Right atrium auricular region (tissue), 2 donors: Measurements from ENCODE around the gene HEBP1. TPM values are rescaled to one million over a fixed set of nuclear protein-coding genes. Genes with fewer than 3 reads are reported as not detected.

Experiments
- DNase-seq: peaks from one replicate; pipeline ENCODE4 v3.0.0-alpha.2; 2019; ENCODE audit warnings: low spot score
- H3K27ac ChIP-seq, 2 donors: fragments of 200-600 bp; sonication (generic); 1 replicate in 1 of 2; 2 replicates in 1 of 2; pipeline ENCODE4 v1.5.1; 2016 to 2019
- H3K27me3 ChIP-seq, 2 donors: fragments of 200-600 bp; sonication (generic); one replicate each; pipeline versions ENCODE4 v1.5.1 to v1.6.0; 2017 to 2019
- H3K36me3 ChIP-seq: fragments of 200-600 bp; sonication (generic); one replicate; pipeline ENCODE4 v1.5.1; 2016
- H3K4me1 ChIP-seq, 2 donors: fragments of 200-600 bp; sonication (generic); one replicate each; pipeline versions ENCODE4 v1.5.1 to v1.6.0; 2017 to 2019
- H3K4me3 ChIP-seq, 2 donors: fragments of 200-600 bp; sonication (generic); 1 replicate in 1 of 2; 2 replicates in 1 of 2; pipeline ENCODE4 v1.5.1; 2017 to 2019; ENCODE audit warnings: mild to moderate bottlenecking in 1 of 2, moderate library complexity in 1 of 2
- H3K9me3 ChIP-seq, 2 donors: fragments of 200-600 bp; sonication (generic); one replicate each; pipeline ENCODE4 v1.5.1; 2019
- CTCF ChIP-seq, 2 donors: fragments of 200-600 bp; sonication (generic); IDR thresholded peaks; one replicate each; pipeline ENCODE4 v1.5.1; 2019; ENCODE audit warnings: antibody characterized with exemption in 2 of 2
- total RNA-seq, 2 donors: library from RNA; depleted of rRNA; stranded (reverse); fragments of >200 nt; gene quantifications; one replicate each; pipeline ENCODE4 v1.1.0, GENCODE V29; 2016

HEBP1 gene
- total RNA-seq, 2 donors from 2014 or later, result 29.4 to 30.0 TPM

DNA sequence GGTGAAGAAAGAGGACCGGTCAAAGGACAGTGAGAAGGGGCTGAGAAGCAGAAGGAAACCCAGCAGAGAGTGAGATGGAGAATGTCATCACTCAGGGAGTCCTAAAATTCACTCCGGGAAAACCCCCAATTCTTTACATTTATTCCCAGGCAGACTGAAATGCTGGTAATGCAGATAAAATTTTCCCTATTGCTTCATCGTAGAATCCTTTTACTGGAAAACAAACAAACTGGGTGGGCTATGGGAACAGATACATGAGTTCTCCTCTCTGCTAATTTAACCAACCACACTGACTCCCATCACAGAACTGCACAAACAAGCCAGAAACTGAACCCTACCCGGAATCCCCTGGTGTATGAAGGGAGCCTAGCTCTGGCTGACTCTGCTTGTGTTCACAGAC, 20.9 kb downstream of the HEBP1 start:
- no peak for DNase-seq
- Histone ChIP-seq H3K9me3 (no peaks in the 10 kb centered on the region), H3K4me3 (no peak overlapping the region), H3K4me1 (peaks cover 0 to 13% of the 10 kb centered on the region in 2 donors), H3K36me3 (peaks cover 36% of the 10 kb centered on the region), H3K27ac (peak overlapping the region; percentile 46 to 66), H3K27me3 (no peaks in the 10 kb centered on the region)
- TF ChIP-seq CTCF (IDR thresholded peaks at IDR 0.05), result no peak

DNA sequence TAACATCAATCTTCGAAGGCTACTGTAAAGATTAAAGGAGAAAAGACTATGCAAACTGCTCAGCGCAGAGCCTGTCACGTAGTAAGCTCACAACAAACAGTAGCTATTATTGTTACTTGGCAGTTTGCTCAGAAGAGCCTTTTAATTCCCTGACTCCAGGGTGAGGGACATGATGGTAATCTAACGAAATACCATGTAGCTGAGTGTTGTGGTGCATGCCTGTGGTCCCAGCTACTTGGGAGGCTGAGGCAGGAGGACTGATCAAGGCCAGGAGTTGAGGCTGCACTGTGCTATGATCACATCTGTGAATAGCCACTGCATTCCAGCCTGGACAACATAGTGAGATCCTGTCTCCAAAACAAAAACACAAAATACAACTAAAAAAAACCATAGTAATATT, 22.8 kb downstream of the HEBP1 start:
- DNase-seq, result no peak
- Histone ChIP-seq H3K27me3 (no peaks in the 10 kb centered on the region), H3K4me3 (no peak overlapping the region), H3K4me1 (peaks cover 0 to 13% of the 10 kb centered on the region in 2 donors), H3K27ac (peak overlapping the region; percentile 54 to 70), H3K36me3 (peaks cover 53% of the 10 kb centered on the region), H3K9me3 (peaks cover 0 to 15% of the 10 kb centered on the region in 2 donors)
- no peak for TF ChIP-seq CTCF (IDR thresholded peaks at IDR 0.05)

- Histone ChIP-seq H3K9me3 (peaks cover 0 to 16% of the 10 kb centered on the region in 2 donors), H3K4me1 (peaks cover 0 to 13% of the 10 kb centered on the region in 2 donors), H3K27me3 (no peaks in the 10 kb centered on the region), H3K36me3 (peaks cover 53% of the 10 kb centered on the region), H3K4me3 (no peak overlapping the region), H3K27ac (peak overlapping the region; percentile 54 to 70)
- TF ChIP-seq CTCF (IDR thresholded peaks at IDR 0.05), result no peak
- DNase-seq, result no peak
Observed at GRCh38 chr12:12976366-12976765, 23.7 kb downstream of the HEBP1 start.

DNA sequence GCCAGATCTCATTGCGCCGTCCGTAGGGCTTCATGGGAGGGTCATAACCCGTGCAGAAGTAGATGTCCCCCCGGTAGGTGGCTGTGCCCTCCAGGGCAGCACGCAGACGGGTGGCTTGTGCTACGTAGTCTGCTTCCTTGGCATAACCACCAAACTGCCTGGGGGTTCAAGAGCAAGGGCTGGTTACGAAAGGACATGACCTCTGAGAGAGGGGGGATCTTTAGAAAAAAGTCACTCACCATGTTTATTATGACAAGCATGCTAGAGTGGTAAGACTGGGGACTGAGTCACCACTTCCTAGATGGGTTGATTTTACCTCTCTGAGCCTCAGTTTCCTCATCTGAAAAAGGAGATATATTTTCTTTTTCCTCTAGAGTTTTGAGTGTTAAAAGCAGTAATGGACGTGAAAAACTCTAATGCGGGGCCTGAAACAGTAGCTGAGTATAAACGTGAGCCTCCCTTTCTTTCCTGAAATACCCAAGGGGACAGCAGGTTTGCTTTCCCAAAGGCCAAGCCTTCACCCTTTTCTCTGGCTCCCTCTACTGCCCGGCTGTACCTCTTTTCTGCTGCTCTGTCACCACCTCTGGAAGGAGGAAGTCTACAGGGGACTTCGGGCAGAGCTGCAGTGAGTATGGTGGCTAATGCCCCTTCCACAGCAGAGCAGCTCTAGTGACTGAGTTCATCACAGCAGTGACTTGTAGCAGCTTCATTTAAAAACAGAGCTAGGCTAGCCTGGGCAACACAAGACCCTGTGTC, 24.6 kb downstream of the HEBP1 start:
- H3K27ac ChIP-seq, result peak overlapping the region; percentile 32 to 70
- peaks cover 0 to 13% of the 10 kb centered on the region in 2 donors for H3K4me1 ChIP-seq
- no peak for DNase-seq
- no peak for TF ChIP-seq CTCF (IDR thresholded peaks at IDR 0.05)
- no peak overlapping the region for H3K4me3 ChIP-seq
- peaks cover 48% of the 10 kb centered on the region for H3K36me3 ChIP-seq
- H3K9me3 ChIP-seq, result peaks cover 0 to 16% of the 10 kb centered on the region in 2 donors
- H3K27me3 ChIP-seq, result no peaks in the 10 kb centered on the region

DNA sequence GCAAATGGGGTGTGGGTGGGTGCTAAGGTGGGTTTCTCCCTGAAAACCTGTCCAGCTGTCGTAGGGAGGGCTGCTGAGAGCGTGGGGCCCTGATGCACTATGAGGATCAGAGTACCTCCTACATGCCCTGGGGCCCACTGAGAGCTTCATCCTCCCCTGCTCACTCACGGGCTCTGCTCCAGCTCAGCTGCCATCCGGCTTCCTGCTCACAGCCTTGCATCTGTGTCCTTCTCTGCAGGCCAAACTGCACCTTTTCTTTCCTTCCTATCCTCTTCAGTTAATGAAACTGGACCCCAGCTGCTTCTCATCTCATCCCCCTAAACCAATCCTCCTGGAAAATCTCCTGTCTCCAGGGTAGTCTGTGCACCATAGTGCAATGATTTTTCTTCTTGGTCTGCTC, 25.9 kb downstream of the HEBP1 start:
- Histone ChIP-seq H3K4me1 (peaks cover 0 to 2% of the 10 kb centered on the region in 2 donors), H3K36me3 (peaks cover 48% of the 10 kb centered on the region), H3K27me3 (no peaks in the 10 kb centered on the region), H3K9me3 (peaks cover 0 to 16% of the 10 kb centered on the region in 2 donors), H3K27ac (no peak overlapping the region), H3K4me3 (no peak overlapping the region)
- TF ChIP-seq CTCF (IDR thresholded peaks at IDR 0.05), result no peak
- no peak for DNase-seq
